Caco-2 (cell line): ENCODE measurements around the gene DACH2. TPM values are rescaled to one million over a fixed set of nuclear protein-coding genes. Genes with fewer than 3 reads are reported as not detected.
A peak's percentile ranks its signal among the peaks of the same experiment; 100 is the strongest.
"Not testable (repeated sequence)": the region's sequence is repeated elsewhere in the genome, so short reads cannot be mapped to it uniquely, and the experiment has no call there.

Experiments
- BruUV-seq: library from RNA; stranded (reverse); fragments of 400-500 nt; replicated peaks from 2 replicates; lab custom pipeline; 2021; lab: Mats Ljungman, UMichigan
- CTCF ChIA-PET: fragments of 300-600 bp; sonication (Branson Sonifier 250); formaldehyde crosslinking; loops from one replicate; lab custom pipeline; 2022; ENCODE audit warnings: antibody characterized with exemption; lab: Charles Lee
- POLR2A ChIA-PET: fragments of 300-600 bp; sonication (Branson Sonifier 250); formaldehyde crosslinking; loops from one replicate; lab custom pipeline; 2022; ENCODE audit warnings: antibody characterized with exemption; lab: Charles Lee
- DNase-seq, 2 experiments: peaks; one replicate each; pipeline versions ENCODE4 v3.0.0 to v3.0.0-alpha.2; 2020 to 2022
- H3K27me3 ChIP-seq: replicated peaks from 2 replicates; pipeline ENCODE4 v1.6.0; 2011; ENCODE audit warnings: low read length; ENCODE audit not compliant: control insufficient read depth, insufficient read depth
- H3K36me3 ChIP-seq: 2 replicates; pipeline ENCODE4 v1.5.1; 2011; ENCODE audit warnings: low read length; ENCODE audit not compliant: control insufficient read depth, insufficient read depth
- H3K4me1 ChIP-seq: fragments of 250-450 bp; sonication (Bioruptor Pico); 2 replicates; pipeline ENCODE4 v1.5.1; 2020; ENCODE audit warnings: mild to moderate bottlenecking
- H3K4me3 ChIP-seq: 2 replicates; pipeline ENCODE4 v1.5.1; 2011; ENCODE audit warnings: low read depth, mild to moderate bottlenecking, control low read depth, low read length
- H3K9me3 ChIP-seq: fragments of 250-450 bp; sonication (Bioruptor Pico); 2 replicates; pipeline ENCODE4 v1.5.1; 2020; ENCODE audit warnings: mild to moderate bottlenecking, moderate library complexity
- H3K27ac Mint-ChIP-seq: one replicate; pipeline ENCODE4 v1.8.0; 2022; ENCODE audit warnings: mixed read lengths; ENCODE audit not compliant: unreplicated experiment
- H3K27me3 Mint-ChIP-seq: one replicate; pipeline ENCODE4 v1.8.0; 2022; ENCODE audit warnings: mixed read lengths; ENCODE audit not compliant: insufficient read depth, unreplicated experiment
- H3K36me3 Mint-ChIP-seq: one replicate; pipeline ENCODE4 v1.8.0; 2022; ENCODE audit warnings: mild to moderate bottlenecking, mixed read lengths; ENCODE audit not compliant: insufficient read depth, unreplicated experiment
- H3K4me1 Mint-ChIP-seq: one replicate; pipeline ENCODE4 v1.8.0; 2022; ENCODE audit warnings: low read depth, mixed read lengths; ENCODE audit not compliant: unreplicated experiment
- H3K4me3 Mint-ChIP-seq: one replicate; pipeline ENCODE4 v1.8.0; 2022; ENCODE audit warnings: mild to moderate bottlenecking, moderate library complexity, mixed read lengths; ENCODE audit not compliant: unreplicated experiment
- H3K9me3 Mint-ChIP-seq: one replicate; pipeline ENCODE4 v1.8.0; 2022; ENCODE audit warnings: mixed read lengths; ENCODE audit not compliant: unreplicated experiment
- CTCF ChIP-seq, 2 experiments: fragments of 200-600 bp in 1 of 2; IDR thresholded peaks; 1 replicate in 1 of 2; 2 replicates in 1 of 2; pipeline versions ENCODE4 v1.5.1 to v1.8.0; 2011 to 2022; ENCODE audit warnings: antibody characterized with exemption in 1 of 2, control low read depth in 1 of 2, inconsistent platforms in 1 of 2, low read depth in 1 of 2, low read length in 1 of 2, mild to moderate bottlenecking in 1 of 2, moderate library complexity in 1 of 2; ENCODE audit not compliant: insufficient read depth in 1 of 2, severe bottlenecking in 1 of 2, unreplicated experiment in 1 of 2
- intact Hi-C: fragments of 100-400 bp; cut with micrococcal nuclease; formaldehyde crosslinking; loops from one replicate; pipeline ENCODE4 v1.10.0; 2022; ENCODE audit not compliant: unreplicated experiment
- total RNA-seq: library from RNA; stranded (reverse); gene quantifications from 2 replicates; pipeline ENCODE4 v1.2.3, GENCODE V29; 2022

The DACH2 gene
- total RNA-seq, 1 experiment from 2014 or later = not detected

DNA sequence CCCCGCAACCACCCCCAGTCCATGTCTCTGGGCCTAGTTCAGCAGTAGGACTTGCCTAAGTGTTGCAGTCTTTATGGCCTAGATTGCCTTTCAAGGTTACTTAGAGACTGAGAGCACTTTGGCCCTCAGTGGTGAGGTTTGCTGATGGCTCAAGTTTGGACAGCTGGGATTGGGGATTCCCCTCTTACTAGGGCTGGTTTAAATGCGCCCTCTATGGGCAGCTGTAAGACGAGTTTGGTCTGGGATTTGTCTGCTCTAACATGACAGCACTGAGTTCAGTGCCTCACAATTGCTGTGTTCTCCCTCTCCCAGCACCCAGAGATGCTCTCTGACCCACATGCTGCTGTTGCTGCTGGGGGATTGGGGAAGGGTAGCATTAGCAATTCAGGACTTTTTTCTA, 23.1 kb downstream of the DACH2 start:
- Histone ChIP-seq H3K36me3 (no peaks in the 10 kb centered on the region), H3K4me1 (no peaks in the 10 kb centered on the region), H3K9me3 (no peaks in the 10 kb centered on the region), H3K4me3 (no peak overlapping the region), H3K27me3 (no peaks in the 10 kb centered on the region)
- DNase-seq = peak; percentile 14 to 31
- peak; percentile 17 to 23 for TF ChIP-seq CTCF (IDR thresholded peaks at IDR 0.05; ENCODE audit: insufficient read depth in 1 of 2, low read depth in 1 of 2, low read length in 1 of 2, severe bottlenecking in 1 of 2, unreplicated experiment in 1 of 2)
- H3K9me3 Mint-ChIP-seq = no peaks in the 10 kb centered on the region
- no peaks in the 10 kb centered on the region for H3K36me3 Mint-ChIP-seq
- H3K4me3 Mint-ChIP-seq = no peak overlapping the region
- no TSS peak for BruUV-seq
- ChIA-PET POLR2A (no interaction called here), CTCF (no interaction called here)
- no peak overlapping the region for H3K27ac Mint-ChIP-seq
- intact Hi-C loops = loop anchor here (1.0 kb wide), 1 partner anchor 320 kb away; no protein-coding TSS in a partner anchor
- no peaks in the 10 kb centered on the region for H3K4me1 Mint-ChIP-seq
- peaks cover 10% of the 10 kb centered on the region for H3K27me3 Mint-ChIP-seq

- CTCF ChIA-PET = no interaction called here
- no peaks in the 10 kb centered on the region for H3K4me1 Mint-ChIP-seq
- H3K4me3 Mint-ChIP-seq = no peak overlapping the region
- peaks cover 10% of the 10 kb centered on the region for H3K27me3 Mint-ChIP-seq
- intact Hi-C loops = no loop called here
- H3K36me3 ChIP-seq = no peaks in the 10 kb centered on the region
- POLR2A ChIA-PET = no interaction called here
- no peak for DNase-seq
- H3K27me3 ChIP-seq = no peaks in the 10 kb centered on the region
- no peak for TF ChIP-seq CTCF (IDR thresholded peaks at IDR 0.05; ENCODE audit: insufficient read depth in 1 of 2, low read depth in 1 of 2, low read length in 1 of 2, severe bottlenecking in 1 of 2, unreplicated experiment in 1 of 2)
- no peak overlapping the region for H3K27ac Mint-ChIP-seq
- no peak overlapping the region for H3K4me3 ChIP-seq
- H3K36me3 Mint-ChIP-seq = no peaks in the 10 kb centered on the region
- H3K9me3 ChIP-seq = no peaks in the 10 kb centered on the region
- H3K4me1 ChIP-seq = no peaks in the 10 kb centered on the region
- no TSS peak for BruUV-seq
- no peaks in the 10 kb centered on the region for H3K9me3 Mint-ChIP-seq
Observed at GRCh38 chrX:86178906-86179305, 30.7 kb downstream of the DACH2 start.

GRCh38 chrX:86181325-86181724, 33.1 kb downstream of the DACH2 start:
- H3K27me3 ChIP-seq, POLR2A ChIA-PET, H3K36me3 Mint-ChIP-seq, H3K4me3 ChIP-seq, H3K27me3 Mint-ChIP-seq, H3K9me3 ChIP-seq, H3K4me3 Mint-ChIP-seq, H3K36me3 ChIP-seq, H3K4me1 ChIP-seq, BruUV-seq, H3K4me1 Mint-ChIP-seq, H3K27ac Mint-ChIP-seq, DNase-seq, intact Hi-C loops, CTCF ChIA-PET, H3K9me3 Mint-ChIP-seq: not testable (repeated sequence)

DNA sequence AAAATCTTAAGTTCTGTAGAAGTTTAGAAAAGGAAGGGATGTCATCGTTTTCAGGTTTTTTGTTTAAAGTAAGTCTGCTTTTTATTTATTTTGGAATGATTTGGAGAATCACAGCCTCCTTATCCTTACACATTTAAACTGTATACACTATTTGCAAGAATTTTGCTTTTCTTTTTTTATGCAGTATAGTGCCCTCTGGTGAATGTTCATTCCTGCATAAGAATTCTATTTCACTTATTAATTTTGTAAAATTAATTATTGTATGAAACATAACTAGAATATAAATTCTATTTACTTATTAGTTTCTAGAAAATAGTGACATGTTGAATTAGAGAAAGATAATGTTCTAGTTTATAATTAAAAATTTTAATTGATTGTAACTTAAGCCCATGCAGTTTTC, 44.6 kb downstream of the DACH2 start:
- intact Hi-C loops = no loop called here
- H3K27me3 Mint-ChIP-seq = peaks cover 3% of the 10 kb centered on the region
- CTCF ChIA-PET = no interaction called here
- POLR2A ChIA-PET = no interaction called here
- H3K36me3 ChIP-seq = no peaks in the 10 kb centered on the region
- TF ChIP-seq CTCF (IDR thresholded peaks at IDR 0.05; ENCODE audit: insufficient read depth in 1 of 2, low read depth in 1 of 2, low read length in 1 of 2, severe bottlenecking in 1 of 2, unreplicated experiment in 1 of 2) = no peak
- no peak overlapping the region for H3K4me3 ChIP-seq
- no peaks in the 10 kb centered on the region for H3K4me1 ChIP-seq
- H3K36me3 Mint-ChIP-seq = no peaks in the 10 kb centered on the region
- H3K9me3 Mint-ChIP-seq = no peaks in the 10 kb centered on the region
- DNase-seq = no peak
- H3K4me3 Mint-ChIP-seq = no peak overlapping the region
- no TSS peak for BruUV-seq
- no peaks in the 10 kb centered on the region for H3K4me1 Mint-ChIP-seq
- H3K27me3 ChIP-seq = no peaks in the 10 kb centered on the region
- no peak overlapping the region for H3K27ac Mint-ChIP-seq
- no peaks in the 10 kb centered on the region for H3K9me3 ChIP-seq
